Neuronal stem cell (in vitro differentiated cells): ENCODE results near the gene RPUSD3.
"Not testable (repeated sequence)": the region's sequence is repeated elsewhere in the genome, so short reads cannot be mapped to it uniquely, and the experiment has no call there.

Experiments used
- DNase-seq: peaks from one replicate; pipeline ENCODE4 v3.0.0-alpha.2; 2013; ENCODE audit warnings: low spot score
- H2AFZ ChIP-seq: one replicate; pipeline ENCODE4 v1.6.1; 2013; ENCODE audit warnings: mild to moderate bottlenecking, low read length, inconsistent platforms
- H2AK5ac ChIP-seq: 2 replicates; pipeline ENCODE4 v1.6.1; 2013; ENCODE audit warnings: low read depth, mild to moderate bottlenecking, inconsistent platforms, low read length, moderate library complexity, mixed read lengths
- H2BK120ac ChIP-seq: 2 replicates; pipeline ENCODE4 v1.6.1; 2013; ENCODE audit warnings: low read depth, mild to moderate bottlenecking, inconsistent platforms, low read length, moderate library complexity, mixed read lengths
- H2BK12ac ChIP-seq: one replicate; pipeline ENCODE4 v1.6.1; 2013; ENCODE audit warnings: low read length, inconsistent platforms
- H2BK15ac ChIP-seq: 2 replicates; pipeline ENCODE4 v1.6.1; 2013; ENCODE audit warnings: mild to moderate bottlenecking, low read length, inconsistent platforms, mixed read lengths
- H2BK5ac ChIP-seq: one replicate; pipeline ENCODE4 v1.6.1; 2013; ENCODE audit warnings: inconsistent platforms, mild to moderate bottlenecking, low read length, moderate library complexity
- H3K14ac ChIP-seq: one replicate; pipeline ENCODE4 v1.6.1; 2013; ENCODE audit warnings: low read length, inconsistent platforms
- H3K18ac ChIP-seq: 2 replicates; pipeline ENCODE4 v1.6.1; 2013; ENCODE audit warnings: low read length, inconsistent platforms
- H3K23ac ChIP-seq: 2 replicates; pipeline ENCODE4 v1.6.1; 2013; ENCODE audit warnings: low read depth, mild to moderate bottlenecking, mixed read lengths, low read length, inconsistent platforms; ENCODE audit not compliant: poor library complexity
- H3K27ac ChIP-seq: replicated peaks from 3 replicates; pipeline ENCODE4 v1.5.1; 2013; ENCODE audit warnings: low read length, inconsistent platforms
- H3K27me3 ChIP-seq, 3 experiments: 2 replicates each; pipeline ENCODE4 v1.6.1; 2013; ENCODE audit warnings: low read length in 3 of 3, mild to moderate bottlenecking in 2 of 3, inconsistent platforms in 1 of 3, low read depth in 1 of 3, mixed read lengths in 1 of 3, moderate library complexity in 1 of 3; ENCODE audit not compliant: control insufficient read depth in 3 of 3, insufficient read depth in 3 of 3
- H3K36me3 ChIP-seq, 2 donors: replicated peaks in 1 of 2; 2 replicates each; pipeline ENCODE4 v1.6.1; 2013; ENCODE audit warnings: low read length in 2 of 2; ENCODE audit not compliant: control insufficient read depth in 2 of 2, insufficient read depth in 2 of 2
- H3K4ac ChIP-seq: 2 replicates; pipeline ENCODE4 v1.6.1; 2013; ENCODE audit warnings: inconsistent platforms, mild to moderate bottlenecking, low read length, moderate library complexity
- H3K4me1 ChIP-seq, 2 donors: 1 replicate in 1 of 2; 2 replicates in 1 of 2; pipeline ENCODE4 v1.6.1; 2013; ENCODE audit warnings: low read length in 2 of 2, low read depth in 1 of 2; ENCODE audit not compliant: control insufficient read depth in 2 of 2, insufficient read depth in 1 of 2
- H3K4me2 ChIP-seq: one replicate; pipeline ENCODE4 v1.6.1; 2013; ENCODE audit warnings: mild to moderate bottlenecking, low read length, inconsistent platforms; ENCODE audit not compliant: insufficient read depth, poor library complexity, severe bottlenecking
- H3K4me3 ChIP-seq, 2 donors: 2 replicates each; pipeline ENCODE4 v1.5.1; 2013; ENCODE audit warnings: low read length in 2 of 2, mild to moderate bottlenecking in 2 of 2, inconsistent platforms in 1 of 2, moderate library complexity in 1 of 2
- H3K79me1 ChIP-seq: one replicate; pipeline ENCODE4 v1.6.1; 2013; ENCODE audit warnings: low read depth, mild to moderate bottlenecking, inconsistent platforms, low read length, moderate library complexity
- H3K9ac ChIP-seq: one replicate; pipeline ENCODE4 v1.6.1; 2013; ENCODE audit warnings: mild to moderate bottlenecking, low read depth, low read length, inconsistent platforms; ENCODE audit not compliant: poor library complexity
- H3K9me3 ChIP-seq, 2 donors: replicated peaks in 1 of 2; 2 replicates each; pipeline versions ENCODE3 to v1.6.1; 2013; ENCODE audit warnings: low read length in 2 of 2, mild to moderate bottlenecking in 2 of 2, inconsistent platforms in 1 of 2, low read depth in 1 of 2, mixed read lengths in 1 of 2, moderate library complexity in 1 of 2; ENCODE audit not compliant: control insufficient read depth in 2 of 2, insufficient read depth in 1 of 2
- H4K8ac ChIP-seq: one replicate; pipeline ENCODE4 v1.6.1; 2013; ENCODE audit warnings: low read depth, mild to moderate bottlenecking, inconsistent platforms, low read length, moderate library complexity
- H4K91ac ChIP-seq: one replicate; pipeline ENCODE4 v1.6.1; 2013; ENCODE audit warnings: low read length, low read depth, mild to moderate bottlenecking, inconsistent platforms; ENCODE audit not compliant: poor library complexity
- WGBS, 2 donors: extraction: QIAGEN DNeasy Blood & Tissue Kit; methylation state at CpG; one replicate each; pipeline ENCODE4 v1.1.7; 2013; ENCODE audit warnings: missing lambda C conversion rate in 2 of 2, mixed read lengths in 1 of 2; ENCODE audit not compliant: insufficient read length in 2 of 2, insufficient replicate concordance in 1 of 2; ENCODE audit errors: extremely low coverage in 2 of 2; 5-methylcytosine and 5-hydroxymethylcytosine counted together

The RPUSD3 gene

DNA sequence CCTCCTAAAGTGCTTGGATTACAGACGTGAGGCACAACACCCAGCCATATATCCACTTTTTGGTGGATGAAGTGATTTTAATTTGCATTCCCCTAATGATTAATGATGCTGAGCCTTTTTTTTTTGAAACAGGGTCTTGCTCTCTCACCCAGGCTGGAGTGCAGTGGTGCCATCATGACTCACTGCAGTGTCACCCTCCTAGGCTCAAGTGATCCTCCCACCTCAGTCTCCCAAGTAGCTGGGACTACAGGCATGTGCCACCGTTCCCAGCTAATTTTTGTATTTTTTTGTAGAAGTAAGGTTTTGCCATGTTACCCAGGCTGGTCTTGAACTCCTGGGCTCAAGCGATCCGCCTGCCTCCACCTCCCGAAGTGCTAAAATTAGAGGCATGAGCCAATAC, 28.3 kb upstream of the RPUSD3 start:
- not testable (repeated sequence) for H3K23ac ChIP-seq, H3K27me3 ChIP-seq, H3K9me3 ChIP-seq, H4K8ac ChIP-seq, H2BK12ac ChIP-seq, H3K4me2 ChIP-seq, H3K36me3 ChIP-seq, DNase-seq, H3K18ac ChIP-seq, H2BK120ac ChIP-seq, H3K9ac ChIP-seq, H4K91ac ChIP-seq, H3K14ac ChIP-seq, H3K79me1 ChIP-seq, H3K4me3 ChIP-seq, H3K4me1 ChIP-seq, H3K27ac ChIP-seq, H2AFZ ChIP-seq, H2BK15ac ChIP-seq, H3K4ac ChIP-seq, H2BK5ac ChIP-seq, H2AK5ac ChIP-seq
- no CpG with 5 or more reads among the region's 5 CpGs for WGBS, 2 donors

DNA sequence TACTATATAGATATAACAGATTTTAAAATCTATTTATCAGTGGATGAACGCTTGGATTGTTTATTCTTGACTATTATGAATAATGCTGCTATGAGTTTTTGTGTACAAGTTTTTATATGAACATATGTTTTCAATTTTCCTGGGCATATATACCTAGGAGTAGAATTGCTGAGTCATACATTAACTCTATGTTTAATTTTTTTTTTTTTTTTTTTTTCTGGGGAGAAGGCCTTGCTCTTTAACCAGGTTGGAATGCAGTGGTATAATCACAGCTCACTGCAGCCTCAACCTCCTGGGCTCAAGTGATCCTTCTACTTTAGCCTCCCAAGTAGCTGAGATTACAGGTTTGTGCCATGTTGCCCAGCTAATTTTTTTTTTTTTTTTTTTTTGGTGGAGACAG, 27.2 kb upstream of the RPUSD3 start:
- WGBS, 2 donors: no CpG with 5 or more reads among the region's 1 CpG
- no peak overlapping the region for H2AK5ac ChIP-seq
- no peak overlapping the region for H2BK15ac ChIP-seq
- no peak overlapping the region for H3K27ac ChIP-seq
- no peak overlapping the region for H3K14ac ChIP-seq
- H3K23ac ChIP-seq: no peak overlapping the region
- no peak overlapping the region for H3K4me3 ChIP-seq
- H3K4me1 ChIP-seq: no peaks in the 10 kb centered on the region
- no peaks in the 10 kb centered on the region for H3K9me3 ChIP-seq
- no peaks in the 10 kb centered on the region for H3K79me1 ChIP-seq
- H3K18ac ChIP-seq: no peak overlapping the region
- no peak overlapping the region for H2AFZ ChIP-seq
- no peak overlapping the region for H3K9ac ChIP-seq
- H3K4me2 ChIP-seq: no peak overlapping the region
- no peak overlapping the region for H3K4ac ChIP-seq
- H3K36me3 ChIP-seq: no peaks in the 10 kb centered on the region
- H2BK5ac ChIP-seq: no peak overlapping the region
- no peak overlapping the region for H2BK120ac ChIP-seq
- H2BK12ac ChIP-seq: no peak overlapping the region
- no peak for DNase-seq
- no peak overlapping the region for H4K8ac ChIP-seq
- peaks cover 0 to 6% (median 0%) of the 10 kb centered on the region in 3 experiments for H3K27me3 ChIP-seq
- no peak overlapping the region for H4K91ac ChIP-seq

DNA sequence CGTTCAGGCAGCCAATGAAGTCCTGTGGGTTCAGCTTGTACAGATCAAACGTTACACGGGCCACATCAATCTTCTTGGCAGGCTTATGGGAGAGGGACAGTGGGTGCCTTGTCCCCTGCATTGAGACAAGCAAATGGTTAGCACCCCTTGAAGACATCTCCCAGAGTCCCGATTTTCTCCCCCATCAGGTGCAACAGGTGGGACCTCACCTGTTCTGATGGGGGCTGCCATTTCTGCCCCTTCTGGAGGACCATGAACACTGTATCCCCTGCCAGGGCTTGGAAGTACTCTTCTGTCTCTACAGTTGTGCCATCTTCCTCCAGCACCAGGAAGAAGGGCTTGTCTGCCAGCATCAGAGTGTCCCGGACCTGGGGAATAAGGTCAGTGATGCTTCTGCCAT, 26.1 kb upstream of the RPUSD3 start:
- H3K27me3 ChIP-seq: peaks cover 0 to 6% (median 0%) of the 10 kb centered on the region in 3 experiments
- H3K4me3 ChIP-seq: no peak overlapping the region
- H3K23ac ChIP-seq: no peak overlapping the region
- no peak overlapping the region for H4K91ac ChIP-seq
- peak overlapping the region; percentile 23 for H4K8ac ChIP-seq
- no peak overlapping the region for H3K4me2 ChIP-seq
- H3K27ac ChIP-seq: no peak overlapping the region
- no peak for DNase-seq
- no peak overlapping the region for H3K4ac ChIP-seq
- H3K14ac ChIP-seq: peak overlapping the region; percentile 47
- no peak overlapping the region for H2BK5ac ChIP-seq
- no peaks in the 10 kb centered on the region for H3K36me3 ChIP-seq
- H3K79me1 ChIP-seq: no peaks in the 10 kb centered on the region
- H2BK15ac ChIP-seq: no peak overlapping the region
- WGBS, 2 donors: no CpG with 5 or more reads among the region's 5 CpGs
- H2AK5ac ChIP-seq: no peak overlapping the region
- no peak overlapping the region for H2AFZ ChIP-seq
- no peak overlapping the region for H3K18ac ChIP-seq
- no peak overlapping the region for H2BK120ac ChIP-seq
- H3K4me1 ChIP-seq: no peaks in the 10 kb centered on the region
- no peaks in the 10 kb centered on the region for H3K9me3 ChIP-seq
- H3K9ac ChIP-seq: no peak overlapping the region
- no peak overlapping the region for H2BK12ac ChIP-seq

DNA sequence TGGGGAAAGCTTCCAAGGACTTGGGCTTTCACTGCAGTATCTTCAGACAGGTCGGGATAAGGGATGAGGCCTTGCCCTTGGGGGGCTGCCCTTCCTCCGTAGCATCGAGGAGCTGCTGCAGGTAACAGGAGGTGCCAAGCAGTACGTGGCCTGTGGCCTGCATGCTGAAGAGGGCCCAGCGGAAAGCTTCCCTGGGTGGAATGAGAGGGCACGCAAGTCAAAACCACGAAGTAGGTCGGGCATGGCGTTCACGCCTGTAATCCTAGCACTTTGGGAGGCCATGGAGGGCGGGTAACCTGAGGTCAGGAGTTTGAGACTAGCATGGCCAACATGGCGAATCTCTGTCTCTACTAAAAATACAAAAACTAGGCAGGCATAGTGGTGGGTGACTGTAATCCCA, 23.3 kb upstream of the RPUSD3 start:
- H3K23ac ChIP-seq: no peak overlapping the region
- no peak overlapping the region for H3K4me2 ChIP-seq
- peaks cover 0 to 8% (median 6%) of the 10 kb centered on the region in 3 experiments for H3K27me3 ChIP-seq
- H3K4ac ChIP-seq: no peak overlapping the region
- no peak overlapping the region for H3K27ac ChIP-seq
- no peak overlapping the region for H2BK5ac ChIP-seq
- no peak overlapping the region for H3K9ac ChIP-seq
- DNase-seq: no peak
- H3K14ac ChIP-seq: no peak overlapping the region
- WGBS, 2 donors: no CpG with 5 or more reads among the region's 12 CpGs
- no peak overlapping the region for H3K4me3 ChIP-seq
- H2BK120ac ChIP-seq: no peak overlapping the region
- no peaks in the 10 kb centered on the region for H3K36me3 ChIP-seq
- no peak overlapping the region for H2AFZ ChIP-seq
- H2AK5ac ChIP-seq: no peak overlapping the region
- no peaks in the 10 kb centered on the region for H3K9me3 ChIP-seq
- no peak overlapping the region for H4K8ac ChIP-seq
- peaks cover 0 to 3% of the 10 kb centered on the region in 2 donors for H3K4me1 ChIP-seq
- H2BK15ac ChIP-seq: no peak overlapping the region
- H3K18ac ChIP-seq: no peak overlapping the region
- no peaks in the 10 kb centered on the region for H3K79me1 ChIP-seq
- no peak overlapping the region for H4K91ac ChIP-seq
- no peak overlapping the region for H2BK12ac ChIP-seq
